Lower leg skin (tissue), 3 donors: ENCODE results near the gene MT1G.

Source experiments
- CTCF ChIP-seq, 3 donors: fragments of 450-650 bp; IDR thresholded peaks; one replicate each; pipeline ENCODE4 v1.5.1; 2016; ENCODE audit warnings: antibody characterized with exemption in 3 of 3, mild to moderate bottlenecking in 3 of 3, moderate library complexity in 2 of 3
- POLR2A ChIP-seq, 2 donors: fragments of 450-650 bp; IDR thresholded peaks; one replicate each; pipeline ENCODE4 v1.6.1; 2016 to 2017; ENCODE audit warnings: antibody characterized with exemption in 2 of 2, mild to moderate bottlenecking in 1 of 2, moderate library complexity in 1 of 2

GRCh38 chr16:56670620-56670934, 2.7 kb upstream of the MT1G start:
- TF ChIP-seq CTCF (IDR thresholded peaks at IDR 0.05) (no peak), POLR2A (IDR thresholded peaks at IDR 0.05) (no peak)
